SK-N-SH (cell line): ENCODE results near the gene MRGPRX3. TPM values are rescaled to one million over a fixed set of nuclear protein-coding genes. Genes with fewer than 3 reads are reported as not detected.

Experiments
- CTCF ChIA-PET: fragments of 300-600, 350-600 bp; formaldehyde crosslinking; extraction: SDS; loops from one replicate; lab custom pipeline; 2021; lab: Yijun Ruan, JAX
- POLR2A ChIA-PET: fragments of 350-600 bp; sonication (Branson Sonifier 250); formaldehyde crosslinking; extraction: SDS; loops from one replicate; lab custom pipeline; 2020; ENCODE audit warnings: antibody characterized with exemption, inconsistent platforms; lab: Yijun Ruan, JAX
- DNase-seq: peaks from one replicate; pipeline ENCODE4 v3.0.0; 2012
- H2AFZ ChIP-seq: fragments of 200-600 bp; sonication (generic); 2 replicates; pipeline ENCODE4 v1.8.1; 2016; ENCODE audit warnings: antibody characterized with exemption, mild to moderate bottlenecking, low read depth
- H3F3A ChIP-seq: fragments of 200-600 bp; sonication (generic); replicated peaks from 2 replicates; pipeline ENCODE3; 2016; ENCODE audit warnings: antibody characterized with exemption, mild to moderate bottlenecking; ENCODE audit not compliant: insufficient read depth
- H3K27ac ChIP-seq, 2 experiments: fragments of 200-500 bp in 1 of 2; fragments of 200-600 bp in 1 of 2; sonication (Bioruptor generic) in 1 of 2; sonication (generic), shearing (Covaris generic) in 1 of 2; 2 replicates each; pipeline versions ENCODE4 v1.5.1 to v1.6.1; 2014 to 2016; ENCODE audit warnings: low read depth in 2 of 2, inconsistent platforms in 1 of 2, low read length in 1 of 2, mild to moderate bottlenecking in 1 of 2, mixed read lengths in 1 of 2
- H3K27me3 ChIP-seq: fragments of 200-600 bp; sonication (generic), shearing (Covaris generic); 2 replicates; pipeline ENCODE4 v1.6.1; 2016; ENCODE audit warnings: mixed run types; ENCODE audit not compliant: insufficient read depth
- H3K36me3 ChIP-seq, 2 experiments: fragments of 200-500 bp in 1 of 2; fragments of 200-600 bp in 1 of 2; sonication (Bioruptor generic) in 1 of 2; sonication (generic) in 1 of 2; replicated peaks in 1 of 2; 2 replicates each; pipeline versions ENCODE3 to v1.5.1; 2014 to 2016; ENCODE audit warnings: low read length in 1 of 2, mild to moderate bottlenecking in 1 of 2; ENCODE audit not compliant: insufficient read depth in 2 of 2, control insufficient read depth in 1 of 2
- H3K4me1 ChIP-seq, 2 experiments: fragments of 200-500 bp in 1 of 2; fragments of 200-600 bp in 1 of 2; sonication (Bioruptor generic) in 1 of 2; sonication (generic), shearing (Covaris generic) in 1 of 2; 2 replicates each; pipeline versions ENCODE4 v1.5.1 to v1.6.1; 2014 to 2016; ENCODE audit warnings: low read depth in 1 of 2, low read length in 1 of 2, mixed run types in 1 of 2; ENCODE audit not compliant: insufficient read depth in 2 of 2, control insufficient read depth in 1 of 2
- H3K4me2 ChIP-seq: fragments of 200-600 bp; sonication (generic), shearing (Covaris generic); 2 replicates; pipeline ENCODE4 v1.6.1; 2017; ENCODE audit warnings: mixed run types
- H3K4me3 ChIP-seq, 2 experiments: fragments of 200-500 bp in 1 of 2; fragments of 200-600 bp in 1 of 2; sonication (Bioruptor generic) in 1 of 2; sonication (generic), shearing (Covaris generic) in 1 of 2; 2 replicates each; pipeline versions ENCODE4 v1.5.1 to v1.8.1; 2014 to 2016; ENCODE audit warnings: low read depth in 2 of 2, inconsistent platforms in 1 of 2, low read length in 1 of 2, mild to moderate bottlenecking in 1 of 2, mixed read lengths in 1 of 2, moderate library complexity in 1 of 2
- H3K79me2 ChIP-seq: fragments of 200-600 bp; sonication (generic); 2 replicates; pipeline ENCODE4 v1.8.1; 2017; ENCODE audit warnings: mild to moderate bottlenecking; ENCODE audit not compliant: insufficient read depth
- H3K9ac ChIP-seq: fragments of 200-600 bp; sonication (generic); 2 replicates; pipeline ENCODE4 v1.6.1; 2017; ENCODE audit warnings: mixed run types
- H3K9me2 ChIP-seq: fragments of 200-600 bp; sonication (generic); 2 replicates; pipeline ENCODE4 v1.6.1; 2017; ENCODE audit warnings: mixed run types
- H3K9me3 ChIP-seq: fragments of 200-600 bp; sonication (generic); 2 replicates; pipeline ENCODE4 v1.6.1; 2017; ENCODE audit warnings: mixed run types, mild to moderate bottlenecking, moderate library complexity
- H4K20me1 ChIP-seq: fragments of 200-600 bp; sonication (generic); 2 replicates; pipeline ENCODE4 v1.6.1; 2017; ENCODE audit warnings: mild to moderate bottlenecking, mixed run types; ENCODE audit not compliant: insufficient read depth
- CHD2 ChIP-seq: fragments of 150-350 bp; IDR thresholded peaks from 2 replicates; pipeline ENCODE4 v1.6.1; 2018; ENCODE audit warnings: low read length; ENCODE audit not compliant: partially characterized antibody
- ELF1 ChIP-seq: IDR thresholded peaks from 2 replicates; pipeline ENCODE4 v1.4.0; 2012
- EP300 ChIP-seq, 2 experiments: IDR thresholded peaks; 2 replicates each; pipeline versions ENCODE4 v1.4.0 to v1.6.1; 2012; ENCODE audit warnings: borderline replicate concordance in 1 of 2, low read depth in 1 of 2, low read length in 1 of 2
- GABPA ChIP-seq: IDR thresholded peaks from 2 replicates; pipeline ENCODE4 v1.4.0; 2012; ENCODE audit warnings: low read depth, mild to moderate bottlenecking
- GATA2 ChIP-seq: sonication (generic); formaldehyde crosslinking; IDR thresholded peaks from 2 replicates; pipeline ENCODE4 v1.5.0; 2020; ENCODE audit warnings: mild to moderate bottlenecking, missing genetic modification reagents
- JUND ChIP-seq: IDR thresholded peaks from 2 replicates; pipeline ENCODE4 v1.4.0; 2012
- MEF2A ChIP-seq: IDR thresholded peaks from 2 replicates; pipeline ENCODE4 v1.4.0; 2012; ENCODE audit warnings: low read depth, borderline replicate concordance
- NFIC ChIP-seq: IDR thresholded peaks from 2 replicates; pipeline ENCODE4 v1.4.0; 2012; ENCODE audit warnings: borderline replicate concordance
- POLR2AphosphoS5 ChIP-seq: IDR thresholded peaks from 2 replicates; pipeline ENCODE4 v1.6.1; 2012; ENCODE audit warnings: low read depth, low read length
- RXRA ChIP-seq: IDR thresholded peaks from 2 replicates; pipeline ENCODE4 v1.4.0; 2012; ENCODE audit warnings: low read depth, mild to moderate bottlenecking, borderline replicate concordance
- SMC3 ChIP-seq: IDR thresholded peaks from 2 replicates; pipeline ENCODE4 v1.6.1; 2012; ENCODE audit warnings: low read depth, low read length, improper control_type of control experiment
- TAF1 ChIP-seq: IDR thresholded peaks from 2 replicates; pipeline ENCODE4 v1.6.1; 2012; ENCODE audit warnings: low read depth, mild to moderate bottlenecking, low read length, moderate library complexity, borderline replicate concordance
- TCF12 ChIP-seq: IDR thresholded peaks from 2 replicates; pipeline ENCODE4 v1.4.0; 2012
- WGBS: methylation state at CpG from one replicate; pipeline ENCODE4 v1.1.6; 2017; ENCODE audit warnings: low lambda C conversion rate; 5-methylcytosine and 5-hydroxymethylcytosine counted together
- polyA plus RNA-seq, 3 experiments: library from polyadenylated mRNA; depleted of rRNA; stranded (reverse); fragments of >200 nt; gene quantifications; 2 replicates each; pipeline ENCODE4 v1.2.3, GENCODE V29; 2012
- TF ChIP-seq, protein P1 (sequence below): IDR thresholded peaks from 2 replicates; pipeline ENCODE4 v1.4.0; 2012; ENCODE audit warnings: low read depth, borderline replicate concordance
- TF ChIP-seq, protein P2 (sequence below): IDR thresholded peaks from 2 replicates; pipeline ENCODE4 v1.4.0; 2012; ENCODE audit warnings: low read depth

The MRGPRX3 gene
- polyA plus RNA-seq, 1 of the 3 experiments (the other 2 are of a cell fraction), result not detected

DNA sequence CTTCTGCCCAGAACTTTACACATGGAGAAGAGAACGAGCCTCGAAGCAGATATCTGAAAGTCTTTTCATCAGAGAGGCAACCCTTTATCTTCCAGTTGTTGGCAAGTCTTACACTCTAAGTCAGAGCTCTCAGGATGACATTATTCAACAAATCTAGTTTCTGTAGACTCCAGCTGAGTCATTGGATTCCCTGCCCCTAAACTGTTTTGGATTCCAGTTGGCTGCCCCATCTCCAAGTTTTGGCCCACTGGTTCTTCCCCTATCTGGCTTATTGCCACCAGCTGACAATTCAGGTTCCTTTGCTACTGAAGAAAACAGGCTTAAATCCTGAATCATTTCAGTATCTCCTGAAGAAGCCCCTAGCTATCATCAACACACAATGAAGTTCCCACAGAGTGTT is 40.6 kb upstream of the MRGPRX3 start:
- Histone ChIP-seq H3K4me1 (no peaks in the 10 kb centered on the region), H3K27me3 (no peaks in the 10 kb centered on the region), H3K9ac (no peak overlapping the region), H3K79me2 (no peaks in the 10 kb centered on the region; the same call in 1 of the 2 replicates), H4K20me1 (no peaks in the 10 kb centered on the region), H3K27ac (no peak overlapping the region), H3K9me3 (no peaks in the 10 kb centered on the region), H3K4me2 (no peak overlapping the region), H3F3A (no peaks in the 10 kb centered on the region), H3K4me3 (no peak overlapping the region), H3K36me3 (peaks cover 63 to 93% of the 10 kb centered on the region in 2 experiments), H3K9me2 (no peaks in the 10 kb centered on the region), H2AFZ (no peak overlapping the region)
- CTCF ChIA-PET, result interaction anchor here (1.2 to 1.8 kb wide), 2 partner anchors 100 to 361 kb away, joined by 4 to 5 read pairs; no protein-coding TSS in a partner anchor
- no peak for DNase-seq
- 90% methylated on average over 2 of the region's 2 CpGs for WGBS
- POLR2A ChIA-PET, result no interaction called here
- TF ChIP-seq POLR2AphosphoS5, result no peak
- no peak for TF ChIP-seq MEF2A
- TF ChIP-seq, protein P1, sequence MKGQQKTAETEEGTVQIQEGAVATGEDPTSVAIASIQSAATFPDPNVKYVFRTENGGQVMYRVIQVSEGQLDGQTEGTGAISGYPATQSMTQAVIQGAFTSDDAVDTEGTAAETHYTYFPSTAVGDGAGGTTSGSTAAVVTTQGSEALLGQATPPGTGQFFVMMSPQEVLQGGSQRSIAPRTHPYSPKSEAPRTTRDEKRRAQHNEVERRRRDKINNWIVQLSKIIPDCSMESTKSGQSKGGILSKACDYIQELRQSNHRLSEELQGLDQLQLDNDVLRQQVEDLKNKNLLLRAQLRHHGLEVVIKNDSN, result no peak
- TF ChIP-seq ELF1, result no peak
- TF ChIP-seq, protein P2, sequence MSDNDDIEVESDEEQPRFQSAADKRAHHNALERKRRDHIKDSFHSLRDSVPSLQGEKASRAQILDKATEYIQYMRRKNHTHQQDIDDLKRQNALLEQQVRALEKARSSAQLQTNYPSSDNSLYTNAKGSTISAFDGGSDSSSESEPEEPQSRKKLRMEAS, result no peak
- no peak for TF ChIP-seq RXRA
- no peak for TF ChIP-seq CHD2
- no peak for TF ChIP-seq NFIC
- TF ChIP-seq SMC3, result no peak
- no peak for TF ChIP-seq GABPA
- no peak for TF ChIP-seq TAF1
- no peak for TF ChIP-seq JUND
- TF ChIP-seq EP300 (IDR thresholded peaks at IDR 0.05; ENCODE audit: borderline replicate concordance in 1 of 2, low read depth in 1 of 2, low read length in 1 of 2), result no peak
- TF ChIP-seq GATA2 (CRISPR knock-in tag), result no peak

DNA sequence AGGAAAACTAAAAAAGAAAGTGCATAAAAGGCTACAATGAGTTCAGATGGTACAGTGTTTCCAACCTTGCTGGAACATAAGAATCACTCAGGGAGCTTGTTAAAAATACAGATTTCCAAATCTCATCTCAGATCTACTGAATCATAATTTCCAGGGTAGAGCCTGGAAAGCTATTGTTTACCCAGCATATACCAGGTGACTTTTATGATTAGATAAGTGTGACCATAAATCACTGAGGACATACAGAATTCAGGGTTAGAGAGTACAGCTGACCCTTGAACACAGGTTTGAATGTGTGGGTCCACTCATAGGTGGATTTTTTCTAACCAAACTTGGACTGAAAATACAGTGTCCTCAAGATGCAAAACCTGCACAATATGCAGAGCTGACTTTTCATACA is 38.4 kb upstream of the MRGPRX3 start:
- no peaks in the 10 kb centered on the region for H3K9me3 ChIP-seq
- CTCF ChIA-PET, result interaction anchor here (1.6 to 3.3 kb wide), 3 partner anchors 12 to 101 kb away, joined by 3 to 10 read pairs (median 9); partner anchors contain the start of gene SAAL1
- no peak overlapping the region for H3K4me3 ChIP-seq
- no peak overlapping the region for H2AFZ ChIP-seq
- peaks cover 8% of the 10 kb centered on the region for H3K79me2 ChIP-seq
- no peak overlapping the region for H3K27ac ChIP-seq
- peaks cover 54 to 74% of the 10 kb centered on the region in 2 experiments for H3K36me3 ChIP-seq
- H3K27me3 ChIP-seq, result no peaks in the 10 kb centered on the region
- H3K4me1 ChIP-seq, result no peaks in the 10 kb centered on the region
- no peak for TF ChIP-seq TCF12
- H3K9ac ChIP-seq, result no peak overlapping the region
- no peak overlapping the region for H3K4me2 ChIP-seq
- H3F3A ChIP-seq, result no peaks in the 10 kb centered on the region
- POLR2A ChIA-PET, result no interaction called here
- no peak for DNase-seq
- no peaks in the 10 kb centered on the region for H4K20me1 ChIP-seq
- no peaks in the 10 kb centered on the region for H3K9me2 ChIP-seq
